Stimulated activated CD4-positive, alpha-beta T cell treated with anti-CD3 and anti-CD28 coated beads, Interleukin-2, amount 100 ng/mL, for 24 hours (primary cell): ENCODE measurements around the gene CREBRF.

Experiments used
- DNase-seq, 2 donors: peaks; one replicate each; pipeline ENCODE4 v3.0.0-alpha.2; 2020

Gene CREBRF

GRCh38 chr5:173158366-173158765 lies 102.2 kb downstream of the CREBRF start:
- DNase-seq, result no peak

GRCh38 chr5:173159256-173159655 lies 103.1 kb downstream of the CREBRF start:
- no peak for DNase-seq

- no peak for DNase-seq
Measured at GRCh38 chr5:173161148-173161547, 105.0 kb downstream of the CREBRF start.

- DNase-seq, result no peak
Measured at GRCh38 chr5:173163219-173163618, 107.1 kb downstream of the CREBRF start.

- DNase-seq, result no peak
Measured at GRCh38 chr5:173165177-173166016, 109.2 kb downstream of the CREBRF start.

GRCh38 chr5:173172166-173172565 lies 116.0 kb downstream of the CREBRF start:
- no peak for DNase-seq

- no peak for DNase-seq
Measured at GRCh38 chr5:173175523-173175922, 119.4 kb downstream of the CREBRF start.

GRCh38 chr5:173178369-173178910 lies 122.3 kb downstream of the CREBRF start:
- peak in 1 of 2 donors; percentile 19 for DNase-seq

- no peak for DNase-seq
Measured at GRCh38 chr5:173180331-173180730, 124.2 kb downstream of the CREBRF start.

- DNase-seq, result peak in 1 of 2 donors; percentile 5
Measured at GRCh38 chr5:173187054-173187743, 131.0 kb downstream of the CREBRF start.

GRCh38 chr5:173188280-173188679 lies 132.1 kb downstream of the CREBRF start:
- DNase-seq, result no peak
